ENCODE measurements around the gene CIRBP. TPM values are rescaled to one million over a fixed set of nuclear protein-coding genes. Genes with fewer than 3 reads are reported as not detected.

CIRBP gene
- total and polyA plus RNA-seq, 2 of the 13 experiments (the other 11 are each of a cell fraction or from before 2014, with no cell fraction given), result 133 to 140 TPM

DNA sequence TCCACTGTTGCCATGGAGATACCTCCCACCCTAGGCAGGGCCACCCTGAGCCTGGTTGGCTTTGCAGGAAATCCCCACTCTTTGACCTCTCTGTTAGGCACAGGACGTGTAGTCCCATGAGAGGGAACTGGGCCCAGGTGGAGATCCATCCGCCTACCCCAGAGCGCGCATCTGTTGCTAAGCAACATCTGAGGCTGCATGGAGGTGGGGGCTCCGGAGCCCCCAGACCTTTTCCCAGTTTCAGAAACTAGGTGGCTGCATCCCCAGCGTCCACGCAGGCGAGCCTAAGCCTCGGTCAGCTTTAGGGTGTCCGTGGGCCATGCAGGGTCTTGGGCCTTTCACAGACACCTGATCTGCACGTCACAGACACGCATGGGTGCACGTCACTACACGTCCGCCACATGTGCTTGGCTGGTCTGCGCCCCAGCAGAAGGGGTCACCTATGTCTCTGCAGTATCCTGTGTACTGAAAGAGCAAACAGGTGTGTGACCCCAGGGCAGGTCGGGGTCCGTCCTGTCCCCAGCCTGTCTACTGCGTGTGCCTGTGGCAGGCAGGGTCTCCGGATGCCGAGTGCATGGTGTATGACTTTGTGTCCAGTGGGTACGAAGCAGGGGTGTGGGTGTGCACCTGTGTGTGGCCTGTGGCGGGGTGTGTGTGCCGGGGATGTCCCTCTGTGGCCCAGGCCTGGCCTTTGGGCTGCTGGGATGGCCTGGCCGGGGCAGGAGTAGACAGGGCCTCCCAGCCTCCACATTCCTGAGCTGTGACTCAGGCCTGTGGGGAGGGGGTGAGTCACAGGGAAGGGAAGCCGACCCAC is 4.1 kb upstream of the CIRBP start (continued):
- TF ChIP-seq, protein P1, sequence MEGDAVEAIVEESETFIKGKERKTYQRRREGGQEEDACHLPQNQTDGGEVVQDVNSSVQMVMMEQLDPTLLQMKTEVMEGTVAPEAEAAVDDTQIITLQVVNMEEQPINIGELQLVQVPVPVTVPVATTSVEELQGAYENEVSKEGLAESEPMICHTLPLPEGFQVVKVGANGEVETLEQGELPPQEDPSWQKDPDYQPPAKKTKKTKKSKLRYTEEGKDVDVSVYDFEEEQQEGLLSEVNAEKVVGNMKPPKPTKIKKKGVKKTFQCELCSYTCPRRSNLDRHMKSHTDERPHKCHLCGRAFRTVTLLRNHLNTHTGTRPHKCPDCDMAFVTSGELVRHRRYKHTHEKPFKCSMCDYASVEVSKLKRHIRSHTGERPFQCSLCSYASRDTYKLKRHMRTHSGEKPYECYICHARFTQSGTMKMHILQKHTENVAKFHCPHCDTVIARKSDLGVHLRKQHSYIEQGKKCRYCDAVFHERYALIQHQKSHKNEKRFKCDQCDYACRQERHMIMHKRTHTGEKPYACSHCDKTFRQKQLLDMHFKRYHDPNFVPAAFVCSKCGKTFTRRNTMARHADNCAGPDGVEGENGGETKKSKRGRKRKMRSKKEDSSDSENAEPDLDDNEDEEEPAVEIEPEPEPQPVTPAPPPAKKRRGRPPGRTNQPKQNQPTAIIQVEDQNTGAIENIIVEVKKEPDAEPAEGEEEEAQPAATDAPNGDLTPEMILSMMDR (CRISPR knock-in tag; IDR thresholded peaks at IDR 0.05), result peak; percentile 15; the same call in 1 of the 2 replicates
- TF ChIP-seq ZNF44 (CRISPR knock-in tag; IDR thresholded peaks at IDR 0.05), result no peak
- no peak; the same call in 1 of the 2 replicates for TF ChIP-seq ELF1 (CRISPR knock-in tag; IDR thresholded peaks at IDR 0.05)
- TF ChIP-seq, protein P2, sequence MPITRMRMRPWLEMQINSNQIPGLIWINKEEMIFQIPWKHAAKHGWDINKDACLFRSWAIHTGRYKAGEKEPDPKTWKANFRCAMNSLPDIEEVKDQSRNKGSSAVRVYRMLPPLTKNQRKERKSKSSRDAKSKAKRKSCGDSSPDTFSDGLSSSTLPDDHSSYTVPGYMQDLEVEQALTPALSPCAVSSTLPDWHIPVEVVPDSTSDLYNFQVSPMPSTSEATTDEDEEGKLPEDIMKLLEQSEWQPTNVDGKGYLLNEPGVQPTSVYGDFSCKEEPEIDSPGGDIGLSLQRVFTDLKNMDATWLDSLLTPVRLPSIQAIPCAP (CRISPR knock-in tag; IDR thresholded peaks at IDR 0.05; ENCODE audit: low read depth), result peak; percentile 31; the same call in 1 of the 2 replicates
- TF ChIP-seq, protein P3, sequence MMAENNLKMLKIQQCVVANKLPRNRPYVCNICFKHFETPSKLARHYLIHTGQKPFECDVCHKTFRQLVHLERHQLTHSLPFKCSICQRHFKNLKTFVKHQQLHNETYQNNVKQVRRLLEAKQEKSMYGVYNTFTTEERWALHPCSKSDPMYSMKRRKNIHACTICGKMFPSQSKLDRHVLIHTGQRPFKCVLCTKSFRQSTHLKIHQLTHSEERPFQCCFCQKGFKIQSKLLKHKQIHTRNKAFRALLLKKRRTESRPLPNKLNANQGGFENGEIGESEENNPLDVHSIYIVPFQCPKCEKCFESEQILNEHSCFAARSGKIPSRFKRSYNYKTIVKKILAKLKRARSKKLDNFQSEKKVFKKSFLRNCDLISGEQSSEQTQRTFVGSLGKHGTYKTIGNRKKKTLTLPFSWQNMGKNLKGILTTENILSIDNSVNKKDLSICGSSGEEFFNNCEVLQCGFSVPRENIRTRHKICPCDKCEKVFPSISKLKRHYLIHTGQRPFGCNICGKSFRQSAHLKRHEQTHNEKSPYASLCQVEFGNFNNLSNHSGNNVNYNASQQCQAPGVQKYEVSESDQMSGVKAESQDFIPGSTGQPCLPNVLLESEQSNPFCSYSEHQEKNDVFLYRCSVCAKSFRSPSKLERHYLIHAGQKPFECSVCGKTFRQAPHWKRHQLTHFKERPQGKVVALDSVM (CRISPR knock-in tag; IDR thresholded peaks at IDR 0.05), result peak; percentile 100
- TF ChIP-seq MAF1 (CRISPR knock-in tag; IDR thresholded peaks at IDR 0.05; ENCODE audit: borderline replicate concordance), result 0 out of 2 replicates have a peak, but pooled peaks have one; percentile 26
- TF ChIP-seq HDAC6 (IDR thresholded peaks at IDR 0.05; ENCODE audit: low read depth, low read length), result no peak
- peak; percentile 57; the same call in 1 of the 2 replicates for TF ChIP-seq MEIS2 (CRISPR knock-in tag; IDR thresholded peaks at IDR 0.05)
- TF ChIP-seq, protein P4, sequence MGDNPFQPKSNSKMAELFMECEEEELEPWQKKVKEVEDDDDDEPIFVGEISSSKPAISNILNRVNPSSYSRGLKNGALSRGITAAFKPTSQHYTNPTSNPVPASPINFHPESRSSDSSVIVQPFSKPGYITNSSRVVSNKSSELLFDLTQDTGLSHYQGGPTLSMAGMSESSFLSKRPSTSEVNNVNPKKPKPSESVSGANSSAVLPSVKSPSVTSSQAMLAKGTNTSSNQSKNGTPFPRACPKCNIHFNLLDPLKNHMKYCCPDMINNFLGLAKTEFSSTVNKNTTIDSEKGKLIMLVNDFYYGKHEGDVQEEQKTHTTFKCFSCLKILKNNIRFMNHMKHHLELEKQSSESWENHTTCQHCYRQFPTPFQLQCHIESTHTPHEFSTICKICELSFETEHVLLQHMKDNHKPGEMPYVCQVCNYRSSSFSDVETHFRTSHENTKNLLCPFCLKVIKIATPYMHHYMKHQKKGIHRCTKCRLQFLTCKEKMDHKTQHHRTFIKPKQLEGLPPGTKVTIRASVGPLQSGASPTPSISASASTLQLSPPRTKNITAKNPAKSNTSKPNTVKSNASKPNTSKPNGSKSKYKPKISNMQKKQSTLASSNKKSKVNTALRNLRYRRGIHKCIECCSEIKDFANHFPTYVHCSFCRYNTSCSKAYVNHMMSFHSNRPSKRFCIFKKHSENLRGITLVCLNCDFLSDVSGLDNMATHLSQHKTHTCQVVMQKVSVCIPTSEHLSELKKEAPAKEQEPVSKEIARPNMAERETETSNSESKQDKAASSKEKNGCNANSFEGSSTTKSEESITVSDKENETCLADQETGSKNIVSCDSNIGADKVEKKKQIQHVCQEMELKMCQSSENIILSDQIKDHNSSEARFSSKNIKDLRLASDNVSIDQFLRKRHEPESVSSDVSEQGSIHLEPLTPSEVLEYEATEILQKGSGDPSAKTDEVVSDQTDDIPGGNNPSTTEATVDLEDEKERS (CRISPR knock-in tag; IDR thresholded peaks at IDR 0.05), result 0 out of 2 replicates have a peak, but pooled peaks have one; percentile 10
- no peak for TF ChIP-seq STAT5B (CRISPR knock-in tag; IDR thresholded peaks at IDR 0.05)
- TF ChIP-seq ZSCAN25 (CRISPR knock-in tag; IDR thresholded peaks at IDR 0.05), result peak; percentile 83
- TF ChIP-seq ZNF607 (CRISPR knock-in tag; IDR thresholded peaks at IDR 0.05; ENCODE audit: borderline replicate concordance), result no peak
- no peak for TF ChIP-seq FOXK2 (IDR thresholded peaks at IDR 0.05)
- no peak for TF ChIP-seq E2F1 (CRISPR knock-in tag; IDR thresholded peaks at IDR 0.05)
- no peak for TF ChIP-seq CENPX (CRISPR knock-in tag; IDR thresholded peaks at IDR 0.05)
- TF ChIP-seq ZNF414 (CRISPR knock-in tag; IDR thresholded peaks at IDR 0.05), result peak; percentile 47; the same call in 1 of the 2 replicates
- 0 out of 2 replicates have a peak, but pooled peaks have one; percentile 27 for TF ChIP-seq YEATS2 (CRISPR knock-in tag; IDR thresholded peaks at IDR 0.05; ENCODE audit: borderline replicate concordance)

All from HepG2 (cell line).